WERI-Rb-1 (cell line): ENCODE measurements around the gene ACTL8.

Source experiments
- DNase-seq: peaks from one replicate; pipeline ENCODE4 v3.0.0-alpha.2; 2020
- H3K27ac ChIP-seq: fragments of 250-450 bp; sonication (Bioruptor Pico); 2 replicates; pipeline ENCODE4 v1.5.1; 2020; ENCODE audit warnings: mild to moderate bottlenecking, moderate library complexity
- H3K27me3 ChIP-seq: fragments of 250-450 bp; sonication (Bioruptor Pico); 2 replicates; pipeline ENCODE4 v1.5.1; 2021; ENCODE audit warnings: mild to moderate bottlenecking, low read depth, moderate library complexity; ENCODE audit not compliant: insufficient read depth, severe bottlenecking
- H3K36me3 ChIP-seq: fragments of 250-450 bp; sonication (Bioruptor Pico); 2 replicates; pipeline ENCODE4 v1.5.1; 2020; ENCODE audit warnings: mild to moderate bottlenecking, moderate library complexity
- H3K4me3 ChIP-seq: 2 replicates; pipeline ENCODE4 v1.5.1; 2011; ENCODE audit warnings: low read depth, mild to moderate bottlenecking, control low read depth, low read length
- H3K9me3 ChIP-seq: fragments of 250-450 bp; sonication (Bioruptor Pico); 2 replicates; pipeline ENCODE4 v1.5.1; 2021; ENCODE audit warnings: mild to moderate bottlenecking, moderate library complexity; ENCODE audit not compliant: severe bottlenecking
- TF ChIP-seq, protein P1 (sequence below): IDR thresholded peaks from 2 replicates; pipeline ENCODE4 v1.5.1; 2011; ENCODE audit warnings: low read depth, mild to moderate bottlenecking, control low read depth, inconsistent platforms, low read length

Gene ACTL8

DNA sequence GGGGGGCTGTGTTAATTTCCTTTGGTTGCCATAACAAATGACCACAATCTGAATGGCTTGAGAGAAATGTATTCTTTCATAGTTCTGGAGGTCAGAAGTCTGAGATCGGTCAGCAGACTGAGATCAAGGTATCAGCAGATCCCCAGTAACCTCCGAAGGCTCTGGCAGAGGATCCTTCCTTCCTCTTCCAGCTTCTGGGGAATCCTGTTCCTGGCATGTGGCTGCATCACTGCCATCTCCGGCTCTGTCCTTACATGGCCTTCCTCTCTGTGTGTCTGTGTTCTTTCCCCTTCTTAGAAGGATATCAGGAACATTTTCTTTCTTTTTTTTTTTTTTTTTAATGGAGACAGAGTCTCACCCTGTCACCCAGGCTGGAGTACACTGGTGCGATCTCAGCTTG is 25.8 kb downstream of the ACTL8 start:
- H3K9me3 ChIP-seq: no peaks in the 10 kb centered on the region
- H3K27ac ChIP-seq: no peak overlapping the region
- H3K27me3 ChIP-seq: no peaks in the 10 kb centered on the region
- H3K4me3 ChIP-seq: no peak overlapping the region
- TF ChIP-seq, protein P1, sequence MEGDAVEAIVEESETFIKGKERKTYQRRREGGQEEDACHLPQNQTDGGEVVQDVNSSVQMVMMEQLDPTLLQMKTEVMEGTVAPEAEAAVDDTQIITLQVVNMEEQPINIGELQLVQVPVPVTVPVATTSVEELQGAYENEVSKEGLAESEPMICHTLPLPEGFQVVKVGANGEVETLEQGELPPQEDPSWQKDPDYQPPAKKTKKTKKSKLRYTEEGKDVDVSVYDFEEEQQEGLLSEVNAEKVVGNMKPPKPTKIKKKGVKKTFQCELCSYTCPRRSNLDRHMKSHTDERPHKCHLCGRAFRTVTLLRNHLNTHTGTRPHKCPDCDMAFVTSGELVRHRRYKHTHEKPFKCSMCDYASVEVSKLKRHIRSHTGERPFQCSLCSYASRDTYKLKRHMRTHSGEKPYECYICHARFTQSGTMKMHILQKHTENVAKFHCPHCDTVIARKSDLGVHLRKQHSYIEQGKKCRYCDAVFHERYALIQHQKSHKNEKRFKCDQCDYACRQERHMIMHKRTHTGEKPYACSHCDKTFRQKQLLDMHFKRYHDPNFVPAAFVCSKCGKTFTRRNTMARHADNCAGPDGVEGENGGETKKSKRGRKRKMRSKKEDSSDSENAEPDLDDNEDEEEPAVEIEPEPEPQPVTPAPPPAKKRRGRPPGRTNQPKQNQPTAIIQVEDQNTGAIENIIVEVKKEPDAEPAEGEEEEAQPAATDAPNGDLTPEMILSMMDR: no peak
- DNase-seq: no peak
- no peaks in the 10 kb centered on the region for H3K36me3 ChIP-seq

DNA sequence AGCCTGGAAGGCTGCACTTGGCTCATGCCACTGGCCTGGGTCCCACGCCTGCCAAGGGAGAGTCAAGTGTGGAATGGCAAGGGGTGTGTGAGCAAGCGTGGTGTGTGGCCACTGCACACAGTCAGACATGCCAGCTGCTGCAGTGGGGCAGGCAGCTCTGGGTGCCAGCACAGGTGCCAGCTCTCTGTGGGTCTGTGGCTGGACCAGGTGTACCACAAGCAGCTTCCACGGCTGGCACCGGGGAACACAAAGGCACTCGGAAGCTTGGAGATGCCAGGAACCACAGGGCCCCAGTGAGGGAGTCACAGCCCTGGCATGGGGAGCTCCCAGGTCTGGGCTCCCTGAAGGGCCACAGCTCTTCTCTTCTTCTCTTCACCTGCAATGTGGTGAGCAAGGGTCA is 34.8 kb downstream of the ACTL8 start:
- TF ChIP-seq, protein P1: no peak
- no peaks in the 10 kb centered on the region for H3K27me3 ChIP-seq
- no peaks in the 10 kb centered on the region for H3K36me3 ChIP-seq
- no peak for DNase-seq
- no peaks in the 10 kb centered on the region for H3K9me3 ChIP-seq
- H3K27ac ChIP-seq: no peak overlapping the region
- no peak overlapping the region for H3K4me3 ChIP-seq

DNA sequence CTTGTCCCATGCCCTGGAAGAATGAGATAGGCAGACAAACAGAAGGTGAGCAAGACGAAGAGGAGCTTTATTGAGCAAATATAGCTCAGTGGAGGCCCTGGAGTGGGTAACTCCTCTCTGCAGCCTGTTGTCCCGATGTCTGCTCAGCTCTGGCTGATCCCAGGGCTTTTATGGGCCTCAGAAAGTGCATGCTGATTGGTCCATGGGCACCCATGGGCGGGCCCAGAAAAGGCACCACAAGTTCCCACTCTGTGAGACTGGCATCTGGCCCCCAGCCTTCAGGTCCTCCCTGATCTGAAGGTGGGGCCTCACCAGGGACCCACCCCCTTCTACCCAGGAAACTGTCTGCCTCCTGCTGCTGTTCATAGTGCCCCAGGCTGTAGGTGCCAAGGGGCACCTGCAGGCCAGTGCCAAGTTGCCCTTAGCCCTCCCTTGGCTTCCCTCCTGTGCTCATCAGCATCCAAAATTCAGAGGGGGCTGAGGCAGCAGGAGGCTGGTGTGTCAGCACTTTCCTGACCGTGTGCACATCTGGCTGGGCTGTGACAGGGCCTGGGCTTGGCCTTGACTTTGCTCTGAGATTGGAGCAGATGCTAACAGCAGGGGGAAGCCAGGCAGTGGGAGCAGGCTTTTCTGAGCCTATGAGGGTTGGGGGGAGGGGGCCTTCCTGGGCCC is 35.4 kb downstream of the ACTL8 start:
- TF ChIP-seq, protein P1: no peak
- no peaks in the 10 kb centered on the region for H3K9me3 ChIP-seq
- H3K27ac ChIP-seq: no peak overlapping the region

DNA sequence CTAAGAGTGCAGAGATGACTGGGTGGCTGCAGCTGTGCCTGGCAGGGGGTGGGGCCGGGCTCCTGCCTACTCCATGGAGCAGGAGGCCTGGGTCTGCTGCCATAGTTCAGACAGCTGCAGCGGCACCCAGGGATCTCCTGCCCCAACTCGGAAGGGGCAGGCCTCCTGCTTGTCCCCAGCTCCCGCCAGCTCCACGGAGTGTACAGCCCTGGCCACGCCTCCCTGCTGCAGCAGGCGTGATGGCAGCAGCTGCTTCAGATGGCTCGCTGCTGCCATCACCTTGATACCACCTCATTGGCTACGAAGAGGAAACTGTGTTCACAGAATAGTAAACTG is 35.9 kb downstream of the ACTL8 start:
- Histone ChIP-seq H3K4me3 (no peak overlapping the region), H3K36me3 (no peaks in the 10 kb centered on the region), H3K9me3 (no peaks in the 10 kb centered on the region), H3K27me3 (no peaks in the 10 kb centered on the region), H3K27ac (no peak overlapping the region)
- no peak for DNase-seq
- TF ChIP-seq, protein P1: no peak

More for the DNA sequence above, 35.4 kb downstream of the ACTL8 start:
- no peak for DNase-seq
- Histone ChIP-seq H3K36me3 (no peaks in the 10 kb centered on the region), H3K27me3 (no peaks in the 10 kb centered on the region), H3K4me3 (no peak overlapping the region)

DNA sequence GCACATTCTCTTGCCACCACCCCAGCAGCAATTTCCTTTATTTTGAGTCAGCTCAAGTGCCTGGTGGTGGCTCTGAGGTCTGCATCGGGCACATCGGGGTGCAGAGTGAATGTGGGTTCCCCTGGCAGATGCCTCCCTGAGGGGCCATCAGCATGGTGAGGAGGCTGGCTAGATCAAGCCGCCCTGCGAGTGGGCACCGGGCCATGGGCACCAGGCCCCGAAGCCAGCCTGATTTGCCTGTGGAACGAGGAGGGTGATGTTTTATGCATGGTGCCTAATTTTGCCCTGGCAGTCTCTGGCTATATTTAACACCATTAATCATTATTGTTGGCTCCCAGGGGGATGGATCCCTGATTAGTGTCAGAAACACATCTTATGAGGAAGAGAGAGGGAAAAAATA is 36.3 kb downstream of the ACTL8 start:
- DNase-seq: no peak
- TF ChIP-seq, protein P1: no peak
- Histone ChIP-seq H3K27me3 (no peaks in the 10 kb centered on the region), H3K27ac (no peak overlapping the region), H3K4me3 (no peak overlapping the region), H3K36me3 (no peaks in the 10 kb centered on the region), H3K9me3 (no peaks in the 10 kb centered on the region)

DNA sequence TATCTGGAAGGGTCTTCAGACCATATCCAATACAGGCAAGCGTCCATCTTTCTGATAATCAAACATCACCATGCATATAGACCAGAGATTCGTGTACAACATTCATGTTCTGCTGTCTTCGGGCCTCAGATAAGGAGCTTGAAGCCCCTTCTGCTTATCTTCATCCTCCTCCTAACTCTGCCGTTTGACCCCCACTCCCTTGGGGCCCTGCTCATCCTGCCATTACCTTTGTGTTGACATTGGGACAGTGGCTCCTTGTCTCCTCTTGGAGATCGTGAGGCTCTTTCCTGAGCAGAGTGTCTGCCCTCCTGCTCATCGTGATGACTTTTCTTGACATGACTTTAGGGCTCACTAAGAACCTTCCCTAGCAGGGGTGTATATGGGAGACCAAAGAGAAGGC is 37.3 kb downstream of the ACTL8 start:
- DNase-seq: no peak
- Histone ChIP-seq H3K36me3 (no peaks in the 10 kb centered on the region), H3K9me3 (no peaks in the 10 kb centered on the region), H3K27ac (no peak overlapping the region), H3K4me3 (no peak overlapping the region), H3K27me3 (no peaks in the 10 kb centered on the region)
- TF ChIP-seq, protein P1: no peak
